Kidney (tissue), 14 donors: ENCODE measurements around the gene PLCXD1. TPM values are rescaled to one million over a fixed set of nuclear protein-coding genes. Genes with fewer than 3 reads are reported as not detected.

ENCODE experiments used
- DNase-seq, 5 donors: peaks; one replicate each; pipeline ENCODE4 v3.0.0-alpha.2; 2013 to 2020
- FAIRE-seq: peaks from 2 replicates; lab custom pipeline; 2012; peaks lifted over from hg19 to GRCh38; lab: Jason Lieb, UNC
- H3K27ac ChIP-seq, 2 donors: one replicate each; pipeline ENCODE4 v1.7.0; 2013; ENCODE audit warnings: low read depth in 2 of 2, low read length in 2 of 2, inconsistent platforms in 1 of 2
- H3K27me3 ChIP-seq: one replicate; pipeline ENCODE4 v1.7.1; 2013; ENCODE audit warnings: low read length, inconsistent platforms; ENCODE audit not compliant: control insufficient read depth, insufficient read depth
- H3K36me3 ChIP-seq, 3 donors: one replicate each; pipeline versions ENCODE4 v1.7.0 to v1.7.1; 2013; ENCODE audit warnings: low read length in 3 of 3, control low read depth in 1 of 3, inconsistent platforms in 1 of 3; ENCODE audit not compliant: insufficient read depth in 3 of 3, control insufficient read depth in 2 of 3
- H3K4me1 ChIP-seq, 3 donors: one replicate each; pipeline versions ENCODE4 v1.7.0 to v1.7.1; 2013; ENCODE audit warnings: low read length in 3 of 3, inconsistent platforms in 1 of 3, low read depth in 1 of 3; ENCODE audit not compliant: control insufficient read depth in 2 of 3, insufficient read depth in 2 of 3
- H3K4me3 ChIP-seq, 3 donors: one replicate each; pipeline versions ENCODE4 v1.7.0 to v1.8.1; 2013; ENCODE audit warnings: low read length in 3 of 3, control low read depth in 1 of 3, inconsistent platforms in 1 of 3
- H3K9ac ChIP-seq, 3 donors: one replicate each; pipeline versions ENCODE4 v1.7.0 to v1.7.1; 2013; ENCODE audit warnings: low read length in 3 of 3, control low read depth in 1 of 3, inconsistent platforms in 1 of 3
- H3K9me3 ChIP-seq, 3 donors: one replicate each; pipeline versions ENCODE4 v1.7.0 to v1.7.1; 2013; ENCODE audit warnings: low read length in 3 of 3, control low read depth in 1 of 3, inconsistent platforms in 1 of 3; ENCODE audit not compliant: control insufficient read depth in 2 of 3, insufficient read depth in 1 of 3
- intact Hi-C: fragments of 100-400 bp; cut with DNase I; formaldehyde crosslinking; loops from one replicate; pipeline ENCODE4 v1.11.1; 2022
- polyA plus RNA-seq: library from polyadenylated mRNA; stranded (reverse); fragments of 350-450 nt; fragmentation: Illumina TruSeq; extraction: RNeasy Lipid Tissue Mini Kit (QIAGEN cat#74804); gene quantifications from one replicate; pipeline ENCODE4 v1.2.3, GENCODE V29; 2014; ENCODE audit warnings: low read depth, low replicate concordance; ENCODE audit not compliant: insufficient read depth
- total RNA-seq: library from RNA; stranded (reverse); fragmentation: NEBNext Ultra II Directional; extraction: Animal tissue kit (Norgen Biotek cat#: 25700); gene quantifications from one replicate; pipeline ENCODE4 v1.2.1, GENCODE V29; 2021
- TF ChIP-seq, protein P1 (sequence below): IDR thresholded peaks from 3 replicates; pipeline ENCODE4 v1.5.1; 2012; ENCODE audit warnings: mild to moderate bottlenecking, moderate library complexity, borderline replicate concordance; ENCODE audit not compliant: insufficient read depth; ENCODE audit errors: extremely low read depth
- donor health status: control.
- donor health status: control.
- donor health status: control.
- donor health status: control.
- donor health status: control.
- donor health status: DM: yes; HTN: yes; CAD: no.
- donor health status: Normal renal cell carcinoma (clear cell type).

The PLCXD1 gene
- total and polyA plus RNA-seq, 2 donors from 2014 or later, result 4.9 to 11.0 TPM

DNA sequence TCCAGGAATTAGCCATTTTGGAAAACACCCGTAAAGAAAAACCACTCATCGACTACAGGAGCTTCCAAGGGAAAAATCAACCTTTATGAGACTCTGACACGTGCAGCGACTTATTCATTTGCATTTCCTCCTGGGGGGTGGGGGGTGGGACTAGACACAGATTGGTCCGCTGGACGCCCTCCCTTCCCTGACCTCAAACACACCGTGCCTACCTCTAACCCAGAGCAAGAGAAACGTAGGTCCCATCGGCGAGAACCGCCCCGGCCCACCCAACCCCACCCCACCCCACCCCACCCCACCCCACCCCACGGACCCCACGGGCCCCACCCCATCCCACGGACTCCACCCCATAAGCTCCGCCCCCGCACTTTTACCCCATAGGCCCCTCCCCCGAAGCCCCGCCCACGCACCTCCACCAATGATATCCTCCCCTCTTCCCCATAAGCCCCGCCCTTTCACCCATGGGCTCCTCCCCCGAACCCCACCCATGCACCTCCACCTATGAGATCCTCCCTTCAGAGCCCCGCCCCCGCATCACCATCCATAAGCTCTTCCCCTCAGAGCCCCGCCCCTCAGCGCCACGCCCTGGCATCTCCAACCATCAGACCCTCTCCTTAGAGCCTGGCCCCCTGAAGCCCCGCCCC, 36.4 kb downstream of the PLCXD1 start:
- TF ChIP-seq, protein P1, sequence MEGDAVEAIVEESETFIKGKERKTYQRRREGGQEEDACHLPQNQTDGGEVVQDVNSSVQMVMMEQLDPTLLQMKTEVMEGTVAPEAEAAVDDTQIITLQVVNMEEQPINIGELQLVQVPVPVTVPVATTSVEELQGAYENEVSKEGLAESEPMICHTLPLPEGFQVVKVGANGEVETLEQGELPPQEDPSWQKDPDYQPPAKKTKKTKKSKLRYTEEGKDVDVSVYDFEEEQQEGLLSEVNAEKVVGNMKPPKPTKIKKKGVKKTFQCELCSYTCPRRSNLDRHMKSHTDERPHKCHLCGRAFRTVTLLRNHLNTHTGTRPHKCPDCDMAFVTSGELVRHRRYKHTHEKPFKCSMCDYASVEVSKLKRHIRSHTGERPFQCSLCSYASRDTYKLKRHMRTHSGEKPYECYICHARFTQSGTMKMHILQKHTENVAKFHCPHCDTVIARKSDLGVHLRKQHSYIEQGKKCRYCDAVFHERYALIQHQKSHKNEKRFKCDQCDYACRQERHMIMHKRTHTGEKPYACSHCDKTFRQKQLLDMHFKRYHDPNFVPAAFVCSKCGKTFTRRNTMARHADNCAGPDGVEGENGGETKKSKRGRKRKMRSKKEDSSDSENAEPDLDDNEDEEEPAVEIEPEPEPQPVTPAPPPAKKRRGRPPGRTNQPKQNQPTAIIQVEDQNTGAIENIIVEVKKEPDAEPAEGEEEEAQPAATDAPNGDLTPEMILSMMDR, result no peak
- Histone ChIP-seq H3K27me3 (no peaks in the 10 kb centered on the region), H3K9ac (no peak overlapping the region), H3K9me3 (no peaks in the 10 kb centered on the region), H3K27ac (no peak overlapping the region), H3K4me3 (peak overlapping the region; percentile 4 to 69 (median 38)), H3K36me3 (peaks cover 0 to 12% (median 10%) of the 10 kb centered on the region in 3 donors), H3K4me1 (peaks cover 0 to 7% (median 0%) of the 10 kb centered on the region in 3 donors)
- intact Hi-C loops, result no loop called here
- DNase-seq (no peak), FAIRE-seq (no peak)

DNA sequence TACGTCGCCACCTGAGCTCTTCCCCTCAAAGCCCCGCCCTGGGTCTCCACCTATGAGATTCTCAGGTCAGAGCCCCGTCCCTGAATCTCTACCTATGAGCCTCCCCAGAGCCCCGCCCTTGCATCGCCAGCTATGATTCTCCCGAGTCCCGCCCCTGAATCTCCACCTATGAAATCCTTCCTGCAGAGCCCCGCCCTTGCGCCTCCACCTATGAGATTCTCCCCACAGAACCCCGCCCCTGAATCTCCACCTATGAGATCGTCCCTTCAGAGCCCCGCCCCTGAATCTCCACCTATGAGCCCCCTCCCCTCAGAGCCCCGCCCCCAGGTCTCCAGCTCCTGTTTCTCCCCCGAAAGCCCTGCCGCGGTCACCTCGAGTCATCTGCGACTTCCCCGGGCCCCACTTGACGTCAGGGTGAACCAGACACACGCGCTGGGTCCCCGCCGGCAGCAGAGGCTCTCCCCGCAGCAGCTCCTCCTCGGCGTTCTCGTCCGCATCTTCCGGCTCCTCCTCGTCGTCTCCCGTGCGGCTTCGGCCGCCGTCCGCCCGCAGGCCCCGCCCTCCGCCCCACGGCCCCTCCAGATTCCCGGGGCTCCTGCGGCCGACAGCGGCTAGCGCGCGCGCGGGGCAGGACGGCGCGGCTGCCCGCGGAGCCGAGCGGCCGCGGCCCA, 37.0 kb downstream of the PLCXD1 start:
- H3K9ac ChIP-seq, result peak overlapping the region in 1 of 3 donors; percentile 39

DNA sequence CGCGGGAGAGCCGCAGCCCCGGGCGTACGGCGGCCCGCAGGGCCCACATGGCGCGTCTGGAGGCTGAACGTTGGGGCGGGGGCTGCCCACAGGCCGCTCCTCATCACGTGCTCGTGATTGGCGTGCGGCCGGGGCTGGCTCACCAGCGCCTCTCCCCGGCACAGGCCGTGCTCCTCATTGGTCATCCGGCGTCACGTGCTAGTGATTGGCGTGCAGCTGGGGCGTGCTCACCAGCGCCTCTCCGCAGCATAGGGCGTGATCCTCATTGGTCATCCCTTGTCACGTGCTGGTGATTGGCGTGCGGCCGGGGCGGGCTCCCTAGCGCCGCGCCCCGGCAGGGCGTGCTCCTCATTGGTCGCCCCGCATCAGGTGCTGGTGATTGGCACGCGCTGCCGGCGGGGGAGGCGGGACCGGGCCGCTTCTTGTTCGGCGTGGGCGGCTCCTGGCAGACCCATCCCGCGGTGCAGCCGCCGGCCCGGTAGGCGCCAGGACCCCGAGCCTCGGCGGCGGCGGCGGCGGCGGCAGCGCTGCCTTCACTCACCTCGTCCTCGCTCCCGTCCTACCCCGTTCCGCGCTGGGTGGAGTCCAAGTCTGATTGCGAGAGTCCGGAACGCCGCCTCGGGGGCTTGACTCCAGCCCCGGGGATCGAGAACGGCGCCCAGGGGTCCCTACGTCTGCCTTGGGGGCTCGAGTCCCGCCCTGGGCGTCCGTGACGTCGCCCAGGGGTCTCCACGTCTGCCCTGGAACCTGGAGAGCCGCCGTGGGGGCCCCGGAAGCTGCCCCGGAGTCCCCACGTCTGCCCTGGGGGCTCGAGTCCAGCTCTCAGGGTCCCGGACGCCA, 37.8 kb downstream of the PLCXD1 start, which contains the start of gene GTPBP6:
Gene GTPBP6, minus strand, starts transcription at position 58 of the 840 bp plus-strand sequence. Its CDS starts 9 bp downstream, at position 49.
- TF ChIP-seq, protein P1, result no peak
- FAIRE-seq (no peak), DNase-seq (peak; percentile 100)
- Histone ChIP-seq H3K27ac (peak within 1 kb of the TSS; percentile 95), H3K9me3 (no peaks in the 10 kb centered on the region), H3K4me3 (peak within 1 kb of the TSS; percentile 57 to 75 (median 58)), H3K27me3 (no peaks in the 10 kb centered on the region), H3K4me1 (peaks cover 0 to 10% (median 0%) of the 10 kb centered on the region in 3 donors), H3K9ac (peak within 1 kb of the TSS; percentile 39 to 84 (median 71)), H3K36me3 (peaks cover 0 to 5% (median 4%) of the 10 kb centered on the region in 3 donors)
- intact Hi-C loops, result no loop called here

More for the DNA sequence above, 37.0 kb downstream of the PLCXD1 start:
- Histone ChIP-seq H3K27me3 (no peaks in the 10 kb centered on the region), H3K4me1 (peaks cover 0 to 7% (median 0%) of the 10 kb centered on the region in 3 donors), H3K27ac (peak overlapping the region; percentile 95), H3K4me3 (peak overlapping the region; percentile 52 to 69 (median 57)), H3K9me3 (no peaks in the 10 kb centered on the region), H3K36me3 (peaks cover 0 to 10% (median 7%) of the 10 kb centered on the region in 3 donors)
- FAIRE-seq (no peak), DNase-seq (peak; percentile 98 to 99 (median 99))
- TF ChIP-seq, protein P1, result no peak
- intact Hi-C loops, result no loop called here
